ENCODE results near the gene MLC1.

MLC1 gene

GRCh38 chr22:50107529-50107928, 22.3 kb upstream of the MLC1 start:
- TF ChIP-seq CTCF (IDR thresholded peaks at IDR 0.05; ENCODE audit: insufficient read depth, low read length, missing control alignments), result no peak
- ChIA-PET POLR2A (no interaction called here), CTCF (no interaction called here)
- DNase-seq (ENCODE audit: low read depth, low spot score), result no peak
- H3K4me3 ChIP-seq (ENCODE audit: low read depth, low read length), result no peak overlapping the region

- DNase-seq (ENCODE audit: low read depth, low spot score), result no peak
- no peak overlapping the region for H3K4me3 ChIP-seq (ENCODE audit: low read depth, low read length)
- ChIA-PET POLR2A (no interaction called here), CTCF (interaction anchor here (1.3 kb wide), 1 partner anchor 46 kb away, joined by 3 read pairs; no protein-coding TSS in a partner anchor)
- no peak for TF ChIP-seq CTCF (IDR thresholded peaks at IDR 0.05; ENCODE audit: insufficient read depth, low read length, missing control alignments)
These were observed 20.2 kb upstream of the MLC1 start for GRCh38 chr22:50105208-50106100.

GRCh38 chr22:50104141-50104544, 18.9 kb upstream of the MLC1 start:
- TF ChIP-seq CTCF (IDR thresholded peaks at IDR 0.05; ENCODE audit: insufficient read depth, low read length, missing control alignments), result no peak
- DNase-seq (ENCODE audit: low read depth, low spot score), result no peak
- ChIA-PET CTCF (no interaction called here), POLR2A (no interaction called here)
- no peak overlapping the region for H3K4me3 ChIP-seq (ENCODE audit: low read depth, low read length)

GRCh38 chr22:50102946-50103345, 17.7 kb upstream of the MLC1 start:
- ChIA-PET CTCF (no interaction called here), POLR2A (no interaction called here)
- no peak for TF ChIP-seq CTCF (IDR thresholded peaks at IDR 0.05; ENCODE audit: insufficient read depth, low read length, missing control alignments)
- no peak for DNase-seq (ENCODE audit: low read depth, low spot score)
- no peak overlapping the region for H3K4me3 ChIP-seq (ENCODE audit: low read depth, low read length)

GRCh38 chr22:50101870-50102565, 16.8 kb upstream of the MLC1 start:
- no peak for TF ChIP-seq CTCF (IDR thresholded peaks at IDR 0.05; ENCODE audit: insufficient read depth, low read length, missing control alignments)
- no peak for DNase-seq (ENCODE audit: low read depth, low spot score)
- no peak overlapping the region for H3K4me3 ChIP-seq (ENCODE audit: low read depth, low read length)
- ChIA-PET POLR2A (no interaction called here), CTCF (no interaction called here)

- no peak for TF ChIP-seq CTCF (IDR thresholded peaks at IDR 0.05; ENCODE audit: insufficient read depth, low read length, missing control alignments)
- POLR2A ChIA-PET, result no interaction called here
- CTCF ChIA-PET, result interaction anchor here (1.6 kb wide), 1 partner anchor 13 kb away, joined by 3 read pairs; the partner anchor contains the start of gene MLC1
- no peak for DNase-seq (ENCODE audit: low read depth, low spot score)
- H3K4me3 ChIP-seq (ENCODE audit: low read depth, low read length), result no peak overlapping the region
These were observed 12.8 kb upstream of the MLC1 start for GRCh38 chr22:50098052-50098451.
